ENCODE data around the gene THOC6.
"Not testable (repeated sequence)": the region's sequence is repeated elsewhere in the genome, so short reads cannot be mapped to it uniquely, and the experiment has no call there.

The THOC6 gene

DNA sequence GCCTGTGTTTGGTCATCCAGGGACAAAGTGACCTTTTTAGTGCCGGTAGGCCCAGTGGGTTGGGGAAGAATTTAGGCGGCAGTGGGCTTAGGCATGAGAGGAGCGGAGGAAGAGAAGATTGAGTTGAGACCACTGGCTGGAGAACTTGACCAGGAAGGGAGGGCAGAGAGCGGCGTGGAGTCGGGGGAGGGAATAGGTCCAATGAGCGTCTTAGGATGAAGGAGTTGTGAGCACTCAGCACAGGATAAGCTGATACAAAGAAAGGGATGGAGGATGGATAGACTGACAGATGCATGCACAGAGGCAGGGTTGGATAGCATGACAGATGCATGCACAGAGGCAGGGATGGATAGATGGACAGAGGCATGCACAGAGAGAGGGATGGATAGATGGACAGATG is 49.6 kb downstream of the THOC6 start:
- TF ChIP-seq, protein P1, sequence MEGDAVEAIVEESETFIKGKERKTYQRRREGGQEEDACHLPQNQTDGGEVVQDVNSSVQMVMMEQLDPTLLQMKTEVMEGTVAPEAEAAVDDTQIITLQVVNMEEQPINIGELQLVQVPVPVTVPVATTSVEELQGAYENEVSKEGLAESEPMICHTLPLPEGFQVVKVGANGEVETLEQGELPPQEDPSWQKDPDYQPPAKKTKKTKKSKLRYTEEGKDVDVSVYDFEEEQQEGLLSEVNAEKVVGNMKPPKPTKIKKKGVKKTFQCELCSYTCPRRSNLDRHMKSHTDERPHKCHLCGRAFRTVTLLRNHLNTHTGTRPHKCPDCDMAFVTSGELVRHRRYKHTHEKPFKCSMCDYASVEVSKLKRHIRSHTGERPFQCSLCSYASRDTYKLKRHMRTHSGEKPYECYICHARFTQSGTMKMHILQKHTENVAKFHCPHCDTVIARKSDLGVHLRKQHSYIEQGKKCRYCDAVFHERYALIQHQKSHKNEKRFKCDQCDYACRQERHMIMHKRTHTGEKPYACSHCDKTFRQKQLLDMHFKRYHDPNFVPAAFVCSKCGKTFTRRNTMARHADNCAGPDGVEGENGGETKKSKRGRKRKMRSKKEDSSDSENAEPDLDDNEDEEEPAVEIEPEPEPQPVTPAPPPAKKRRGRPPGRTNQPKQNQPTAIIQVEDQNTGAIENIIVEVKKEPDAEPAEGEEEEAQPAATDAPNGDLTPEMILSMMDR (IDR thresholded peaks at IDR 0.05; ENCODE audit: low read depth, low read length), result no peak

DNA sequence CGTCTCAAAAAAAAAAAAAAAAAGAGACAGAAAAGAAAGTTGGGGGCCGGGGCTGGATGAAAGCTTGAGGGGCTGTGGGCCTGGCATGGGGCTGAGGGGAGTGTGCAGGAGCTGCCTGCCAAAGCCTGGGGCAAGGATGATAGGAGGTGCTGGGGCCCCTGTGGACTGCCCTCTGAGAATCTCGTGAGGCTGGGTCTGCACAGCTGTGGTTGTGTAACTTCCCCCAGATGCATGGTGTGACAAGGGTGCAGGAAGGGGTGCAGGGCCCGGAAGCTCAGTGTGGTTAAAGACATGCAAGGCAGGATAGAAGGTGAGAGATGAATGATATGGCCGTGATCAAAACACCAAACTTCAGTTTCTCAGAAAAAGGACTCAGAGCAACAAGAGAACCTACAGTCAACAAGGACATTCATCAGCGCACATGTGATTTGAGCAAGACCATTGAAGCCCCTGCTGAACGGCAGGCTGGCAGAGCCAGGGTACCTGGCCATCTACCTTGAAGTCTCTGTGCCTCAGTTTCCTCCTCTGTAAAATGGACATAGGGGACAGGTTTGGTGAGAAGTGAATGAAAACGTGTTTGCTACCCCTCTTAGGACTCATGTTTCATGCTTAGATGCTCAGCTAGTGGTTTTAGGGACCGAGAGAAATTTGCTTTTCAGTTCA is 51.2 kb downstream of the THOC6 start:
- H3K4me3 ChIP-seq (ENCODE audit: low read depth, low read length), result no peak overlapping the region

More for the DNA sequence above, 49.6 kb downstream of the THOC6 start:
- H3K4me3 ChIP-seq (ENCODE audit: low read depth, low read length), result no peak overlapping the region

DNA sequence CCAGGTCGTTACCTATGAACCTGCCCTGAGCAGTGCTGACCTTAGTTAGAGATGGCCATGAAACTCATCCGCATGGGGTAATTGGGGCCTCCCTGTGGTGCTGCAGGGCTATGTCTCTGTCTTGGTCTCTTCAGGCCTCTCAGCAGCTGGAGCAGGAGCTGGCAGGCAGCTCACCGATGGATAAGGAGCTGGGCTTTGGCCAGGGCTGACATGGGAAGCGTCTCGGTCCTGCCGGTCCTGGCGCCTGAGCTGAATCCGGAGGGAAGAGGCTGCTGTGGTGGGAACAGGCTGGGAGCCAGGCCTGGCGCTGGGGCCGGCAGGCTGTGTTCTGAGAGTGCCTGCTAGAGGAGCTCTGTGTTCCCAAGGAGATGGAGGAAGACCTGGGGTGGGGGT is 51.7 kb downstream of the THOC6 start:
- TF ChIP-seq, protein P1 (IDR thresholded peaks at IDR 0.05; ENCODE audit: low read depth, low read length), result no peak
- H3K4me3 ChIP-seq (ENCODE audit: low read depth, low read length), result no peak overlapping the region

More for the DNA sequence above, 51.2 kb downstream of the THOC6 start:
- TF ChIP-seq, protein P1 (IDR thresholded peaks at IDR 0.05; ENCODE audit: low read depth, low read length), result no peak

DNA sequence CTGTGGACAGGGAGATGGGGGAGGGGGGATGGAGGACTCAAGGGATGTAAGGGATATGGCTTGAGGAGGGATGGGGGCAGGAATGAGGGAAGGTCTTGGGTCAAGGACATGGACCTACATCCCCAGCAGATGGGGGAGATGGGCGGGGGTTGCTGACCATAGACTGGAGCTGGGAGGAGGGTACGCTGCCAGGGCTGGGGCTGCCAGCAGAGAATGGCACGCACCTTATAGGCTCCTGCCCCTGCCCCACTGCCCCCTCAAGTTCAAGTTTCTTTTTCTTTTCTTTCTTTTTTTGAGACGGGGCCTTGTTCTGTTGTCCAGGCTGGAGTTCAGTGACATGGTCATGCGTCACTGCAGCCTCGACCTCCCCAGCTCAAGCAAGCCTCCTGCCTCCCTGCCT is 52.1 kb downstream of the THOC6 start:
- not testable (repeated sequence) for H3K4me3 ChIP-seq (ENCODE audit: low read depth, low read length)

DNA sequence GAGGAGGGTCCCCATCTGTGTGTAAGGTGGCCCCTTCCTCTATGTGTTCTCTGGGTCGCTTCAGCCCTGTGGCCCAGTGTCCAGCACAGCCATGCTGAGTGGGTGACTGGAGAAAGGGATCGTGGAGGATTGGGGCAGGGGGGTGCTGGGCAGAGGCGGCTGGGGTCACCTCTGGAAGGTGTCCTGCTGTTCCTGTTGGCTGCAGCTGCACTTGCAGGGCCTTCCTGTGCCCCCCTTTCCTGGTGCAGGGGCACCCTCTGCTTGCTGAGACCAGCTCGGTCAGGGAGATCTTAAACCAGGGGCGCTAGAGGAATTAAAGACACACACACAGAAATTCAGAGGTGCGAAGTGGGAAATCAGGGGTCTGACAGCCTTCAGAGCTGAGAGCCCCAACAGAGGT is 52.7 kb downstream of the THOC6 start:
- H3K4me3 ChIP-seq (ENCODE audit: low read depth, low read length), result no peak overlapping the region
- TF ChIP-seq, protein P1 (IDR thresholded peaks at IDR 0.05; ENCODE audit: low read depth, low read length), result no peak

All from WI38 (cell line).